Panc1 (cell line): ENCODE results near the gene RPL7L1. TPM values are rescaled to one million over a fixed set of nuclear protein-coding genes. Genes with fewer than 3 reads are reported as not detected.
A peak's percentile ranks its signal among the peaks of the same experiment; 100 is the strongest.
"Not testable (repeated sequence)": the region's sequence is repeated elsewhere in the genome, so short reads cannot be mapped to it uniquely, and the experiment has no call there.

Experiments
- ATAC-seq: fragments of 200-7000 bp; cut with Tn5 transposase; 2 replicates; pipeline ENCODE4 v1.9.1; 2020; ENCODE audit warnings: mild to moderate bottlenecking, moderate library complexity
- BruUV-seq: library from RNA; stranded (reverse); fragments of 400-500 nt; replicated peaks from 2 replicates; lab custom pipeline; 2021; lab: Mats Ljungman, UMichigan
- CTCF ChIA-PET: fragments of 300-600 bp; sonication (Branson Sonifier 250); formaldehyde crosslinking; loops from one replicate; lab custom pipeline; 2022; ENCODE audit warnings: antibody characterized with exemption; lab: Charles Lee
- POLR2A ChIA-PET: fragments of 300-600 bp; sonication (Branson Sonifier 250); formaldehyde crosslinking; loops from one replicate; lab custom pipeline; 2022; ENCODE audit warnings: antibody characterized with exemption; lab: Charles Lee
- DNase-seq: peaks from one replicate; pipeline ENCODE4 v3.0.0-alpha.2; 2010; ENCODE audit warnings: low read depth, low spot score
- H3K27ac ChIP-seq: 2 replicates; pipeline ENCODE4 v1.5.1; 2011; ENCODE audit warnings: mild to moderate bottlenecking, low read length, inconsistent platforms
- H3K27me3 ChIP-seq: fragments of 200-500 bp; sonication (Bioruptor generic); 2 replicates; pipeline ENCODE4 v1.6.0; 2014; ENCODE audit warnings: low read length, inconsistent platforms; ENCODE audit not compliant: control insufficient read depth, insufficient read depth
- H3K36me3 ChIP-seq: fragments of 200-500 bp; sonication (Bioruptor generic); 2 replicates; pipeline ENCODE4 v1.5.1; 2014; ENCODE audit warnings: inconsistent platforms, mild to moderate bottlenecking, low read length, moderate library complexity; ENCODE audit not compliant: control insufficient read depth, insufficient read depth
- H3K4me1 ChIP-seq: 2 replicates; pipeline ENCODE4 v1.5.1; 2011; ENCODE audit warnings: inconsistent platforms, mild to moderate bottlenecking, low read length, moderate library complexity; ENCODE audit not compliant: control insufficient read depth, insufficient read depth
- H3K4me3 ChIP-seq, 2 experiments: 2 replicates each; pipeline ENCODE4 v1.5.1; 2011 to 2012; ENCODE audit warnings: low read depth in 2 of 2, low read length in 2 of 2, mild to moderate bottlenecking in 2 of 2, inconsistent platforms in 1 of 2, moderate library complexity in 1 of 2
- H3K9me3 ChIP-seq: fragments of 200-500 bp; sonication (Bioruptor generic); 2 replicates; pipeline ENCODE4 v1.5.1; 2014; ENCODE audit warnings: low read depth, mild to moderate bottlenecking, inconsistent platforms, low read length, moderate library complexity; ENCODE audit not compliant: control insufficient read depth, insufficient read depth
- CTCF ChIP-seq: fragments of 450-650 bp; IDR thresholded peaks from 2 replicates; pipeline ENCODE4 v1.5.1; 2017; ENCODE audit warnings: mild to moderate bottlenecking
- POLR2AphosphoS5 ChIP-seq: IDR thresholded peaks from 2 replicates; pipeline ENCODE4 v1.6.1; 2012; ENCODE audit warnings: mild to moderate bottlenecking, low read depth, low read length, moderate library complexity
- REST ChIP-seq, 2 experiments: IDR thresholded peaks; 2 replicates each; pipeline ENCODE4 v1.6.1; 2011 to 2012; ENCODE audit warnings: low read depth in 2 of 2, control low read depth in 1 of 2, low read length in 1 of 2, mild to moderate bottlenecking in 1 of 2, moderate library complexity in 1 of 2; ENCODE audit not compliant: insufficient read depth in 1 of 2
- SIN3A ChIP-seq: IDR thresholded peaks from 2 replicates; pipeline ENCODE4 v1.6.1; 2012; ENCODE audit warnings: low read depth, mild to moderate bottlenecking, low read length, moderate library complexity, borderline replicate concordance; ENCODE audit not compliant: insufficient read depth
- TCF7L2 ChIP-seq: IDR thresholded peaks from 2 replicates; pipeline ENCODE4 v1.6.1; 2011; ENCODE audit warnings: mild to moderate bottlenecking, low read depth, low read length, inconsistent platforms
- in situ Hi-C: cut with HindIII; loops from 2 replicates; pipeline ENCODE4 v1.10.0; 2016; ENCODE audit warnings: low sequenced_read_pairs, low pct_unique_long_range_greater_than_20kb
- intact Hi-C: fragments of 100-400 bp; cut with micrococcal nuclease; formaldehyde crosslinking; loops from one replicate; pipeline ENCODE4 v1.10.0; 2022; ENCODE audit not compliant: unreplicated experiment
- total RNA-seq: library from RNA; stranded (reverse); gene quantifications from one replicate; pipeline ENCODE4 v1.2.1, GENCODE V29; 2021; ENCODE audit not compliant: unreplicated experiment

Gene RPL7L1
- total RNA-seq, 1 experiment from 2014 or later: 109 TPM

GRCh38 chr6:42901538-42901957, 22.1 kb downstream of the RPL7L1 start:
- Histone ChIP-seq H3K27ac (0 out of 2 replicates have a peak overlapping the region, but pooled peaks have one; percentile 29), H3K36me3 (no peaks in the 10 kb centered on the region), H3K4me1 (peaks cover 5% of the 10 kb centered on the region), H3K4me3 (peak overlapping the region in 1 of 2 experiments; percentile 23; a peak in 2 of 4 replicates), H3K9me3 (no peaks in the 10 kb centered on the region), H3K27me3 (no peaks in the 10 kb centered on the region)
- BruUV-seq: no TSS peak
- ChIA-PET CTCF (interaction anchor here (0.8 to 1.0 kb wide), 2 partner anchors 112 to 119 kb away, joined by 3 read pairs; partner anchors contain the start of genes KLHDC3 and MEA1), POLR2A (no interaction called here)
- DNase-seq (peak; percentile 72), ATAC-seq (peak; percentile 97)
- no peak for TF ChIP-seq SIN3A
- TF ChIP-seq CTCF: peak; percentile 92
- in situ Hi-C loops: no loop called here
- intact Hi-C loops: loop anchor here (5.0 to 10.0 kb wide), 3 partner anchors 63 to 243 kb away; partner anchors contain the start of genes GNMT, KLHDC3 and MEA1

- in situ Hi-C loops, DNase-seq, CTCF ChIA-PET, H3K4me1 ChIP-seq, H3K9me3 ChIP-seq, BruUV-seq, H3K27ac ChIP-seq, H3K36me3 ChIP-seq, ATAC-seq, POLR2A ChIA-PET, H3K27me3 ChIP-seq: not testable (repeated sequence)
- H3K4me3 ChIP-seq: peak overlapping the region in 1 of 2 experiments; percentile 11; a peak in 1 of 4 replicates
- intact Hi-C loops: loop anchor here (5.0 to 10.0 kb wide), 3 partner anchors 62 to 242 kb away; partner anchors contain the start of genes GNMT, KLHDC3 and MEA1
Observed at GRCh38 chr6:42902429-42903263, 23.2 kb downstream of the RPL7L1 start.

- TF ChIP-seq CTCF: no peak
- TF ChIP-seq TCF7L2: no peak
- no peak for TF ChIP-seq REST (IDR thresholded peaks at IDR 0.05; ENCODE audit: insufficient read depth in 1 of 2, low read depth in 2 of 2, low read length in 1 of 2)
- TF ChIP-seq POLR2AphosphoS5: no peak
- TF ChIP-seq SIN3A: no peak
- CTCF ChIA-PET: interaction anchor here (0.7 kb wide), 3 partner anchors 76 to 245 kb away, joined by 5 to 12 read pairs (median 6); no protein-coding TSS in a partner anchor
- Histone ChIP-seq H3K27me3 (no peaks in the 10 kb centered on the region), H3K4me1 (peaks cover 5% of the 10 kb centered on the region), H3K27ac (no peak overlapping the region), H3K4me3 (no peak overlapping the region), H3K9me3 (no peaks in the 10 kb centered on the region), H3K36me3 (no peaks in the 10 kb centered on the region)
- BruUV-seq: no TSS peak
- DNase-seq (no peak), ATAC-seq (no peak)
- intact Hi-C loops: loop anchor here (5.0 to 10.0 kb wide), 3 partner anchors 60 to 240 kb away; partner anchors contain the start of genes GNMT, KLHDC3 and MEA1
- POLR2A ChIA-PET: interaction anchor here (0.7 kb wide), 1 partner anchor 173 kb away, joined by 6 read pairs; no protein-coding TSS in a partner anchor
- in situ Hi-C loops: no loop called here
Observed at GRCh38 chr6:42904467-42904866, 25.1 kb downstream of the RPL7L1 start.
